GM21723 (cell line): Measurements from ENCODE around the gene SOAT1.

Experiments used
- ATAC-seq: cut with Tn5 transposase; IDR thresholded peaks from one replicate; pipeline ENCODE4 v1.9.1; 2021; ENCODE audit warnings: mild to moderate bottlenecking, moderate library complexity; ENCODE audit not compliant: unreplicated experiment

Gene SOAT1

GRCh38 chr1:179303200-179303785, 9.7 kb downstream of the SOAT1 start:
- ATAC-seq, result no peak

DNA sequence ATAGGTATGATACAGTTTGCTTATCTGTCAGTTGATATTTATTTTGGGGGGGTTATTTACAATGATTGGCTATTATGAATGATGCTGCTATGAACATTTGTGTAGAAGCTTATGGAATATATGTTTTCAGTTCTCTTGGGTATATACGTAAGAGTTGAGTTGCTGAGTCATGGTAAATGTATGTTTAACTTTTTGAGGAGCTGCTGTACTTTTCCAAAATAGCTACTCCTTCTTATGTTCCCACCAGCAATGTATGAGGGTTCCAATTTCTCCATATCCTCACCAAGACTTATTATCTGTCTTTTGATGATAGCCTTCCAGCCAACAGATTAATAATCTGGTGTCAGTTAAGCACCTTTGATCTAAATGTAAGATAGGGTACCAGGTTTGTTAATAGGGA, 11.9 kb downstream of the SOAT1 start:
- ATAC-seq, result no peak

- ATAC-seq, result no peak
Measured at GRCh38 chr1:179310291-179310690, 16.7 kb downstream of the SOAT1 start.

GRCh38 chr1:179310721-179311120, 17.1 kb downstream of the SOAT1 start:
- no peak for ATAC-seq

DNA sequence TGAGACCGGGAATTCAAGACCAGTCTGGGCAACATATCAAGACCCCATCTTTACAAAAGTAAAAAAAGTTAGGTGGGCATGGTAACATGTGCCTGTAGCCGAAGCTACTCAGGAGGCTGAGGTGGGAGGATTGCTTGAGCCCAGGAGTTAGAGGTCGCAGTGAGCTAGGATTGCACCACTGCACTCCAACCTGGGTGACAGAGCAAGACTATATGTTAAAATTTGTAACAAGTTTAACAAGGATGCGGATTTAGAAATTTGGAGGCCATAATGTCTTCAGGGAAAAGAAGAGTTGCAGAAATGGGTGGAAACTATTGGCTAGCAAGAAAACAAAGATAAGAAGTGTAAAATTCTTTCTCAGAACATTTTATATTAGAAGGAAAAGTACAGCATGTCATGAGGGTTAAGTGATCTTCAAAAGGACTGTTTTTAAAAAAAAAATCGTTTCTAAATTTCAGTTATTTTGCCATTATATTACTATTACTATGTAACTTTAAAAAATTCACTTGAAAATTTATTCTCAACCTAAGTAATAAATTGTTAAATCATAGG, 17.6 kb downstream of the SOAT1 start:
- no peak for ATAC-seq

DNA sequence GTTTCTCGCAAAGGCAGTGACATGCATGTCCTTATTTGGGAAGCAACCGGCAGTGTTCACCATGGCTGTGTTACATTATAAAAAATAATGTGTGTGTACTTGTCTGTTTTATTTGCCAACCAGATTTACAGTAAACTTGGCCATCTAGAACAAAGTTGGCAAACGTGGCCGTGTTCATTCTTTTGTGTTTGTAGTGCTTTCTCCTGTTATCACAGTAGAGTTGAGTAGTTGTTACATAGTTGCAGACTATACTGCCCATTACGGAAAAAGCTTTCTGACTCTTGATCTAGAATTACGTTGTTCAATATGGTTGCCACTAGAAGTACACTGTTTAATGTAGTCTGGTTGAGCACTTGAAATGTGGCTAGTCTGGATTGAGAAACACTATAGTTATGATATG, 19.4 kb downstream of the SOAT1 start:
- no peak for ATAC-seq

- ATAC-seq, result no peak
Measured at GRCh38 chr1:179314928-179315327, 21.3 kb downstream of the SOAT1 start.

- ATAC-seq, result no peak
Measured at GRCh38 chr1:179318491-179318890, 24.9 kb downstream of the SOAT1 start.

GRCh38 chr1:179321533-179322216, 28.1 kb downstream of the SOAT1 start:
- no peak for ATAC-seq

- no peak for ATAC-seq
Measured at GRCh38 chr1:179322557-179322956, 29.0 kb downstream of the SOAT1 start.

- no peak for ATAC-seq
Measured at GRCh38 chr1:179323436-179323835, 29.8 kb downstream of the SOAT1 start.

DNA sequence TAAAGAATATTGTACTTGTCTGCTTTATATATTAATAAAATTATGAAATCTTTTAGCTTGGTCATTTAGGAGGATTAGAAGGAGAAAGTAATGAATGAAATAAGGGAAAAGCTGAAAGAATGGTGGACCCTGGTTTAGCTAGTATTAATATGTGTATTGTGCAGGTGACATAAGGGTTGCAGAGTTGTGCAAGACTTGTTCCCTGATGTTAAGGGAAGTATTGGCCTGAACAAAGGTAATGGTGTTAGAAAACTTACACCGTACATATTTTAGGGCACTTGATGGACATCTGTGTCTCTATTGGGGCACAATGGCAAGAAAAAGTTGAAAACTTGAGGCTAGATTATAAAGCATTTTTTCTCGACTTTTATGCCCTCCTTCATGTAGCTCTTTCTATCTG, 32.2 kb downstream of the SOAT1 start:
- ATAC-seq, result no peak

GRCh38 chr1:179326746-179327145, 33.1 kb downstream of the SOAT1 start:
- no peak for ATAC-seq

DNA sequence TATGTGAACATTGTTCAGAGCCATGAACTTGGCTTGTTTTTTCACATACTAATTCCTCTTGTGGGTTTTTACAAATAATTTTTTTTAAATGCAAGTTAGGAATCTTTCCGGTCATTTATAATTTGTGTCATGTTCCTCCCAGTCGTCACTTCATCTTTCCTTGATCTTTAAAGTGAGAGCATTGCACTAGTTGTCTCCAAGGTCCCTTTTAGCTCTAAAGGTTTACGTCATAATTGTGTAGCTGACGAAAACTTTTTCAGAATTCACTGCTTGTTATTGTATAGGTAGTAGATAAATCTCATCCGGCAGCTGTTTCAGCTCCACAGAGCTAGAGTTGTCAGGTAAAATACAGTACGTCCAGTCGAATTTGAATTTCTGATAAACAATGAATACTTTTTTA, 33.6 kb downstream of the SOAT1 start:
- ATAC-seq, result no peak

DNA sequence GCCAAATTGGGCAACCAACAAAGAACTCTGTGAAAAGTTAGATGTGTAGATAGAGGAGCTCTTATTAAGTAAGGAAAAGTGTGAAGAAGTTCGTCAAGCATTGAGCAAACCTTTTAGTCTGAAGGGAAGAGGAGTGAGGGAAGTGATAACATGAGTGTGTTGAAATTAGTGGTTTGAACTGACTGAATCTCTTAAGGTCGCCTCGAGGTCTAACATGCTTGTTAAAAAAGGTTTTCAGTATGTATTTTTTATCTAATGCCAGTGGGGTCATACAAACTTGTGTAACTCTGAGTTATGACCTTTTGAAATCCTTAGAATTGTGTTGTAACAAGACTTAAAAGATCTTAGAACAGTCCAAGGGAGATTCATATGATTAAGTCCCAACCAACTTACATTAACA, 34.1 kb downstream of the SOAT1 start:
- no peak for ATAC-seq

DNA sequence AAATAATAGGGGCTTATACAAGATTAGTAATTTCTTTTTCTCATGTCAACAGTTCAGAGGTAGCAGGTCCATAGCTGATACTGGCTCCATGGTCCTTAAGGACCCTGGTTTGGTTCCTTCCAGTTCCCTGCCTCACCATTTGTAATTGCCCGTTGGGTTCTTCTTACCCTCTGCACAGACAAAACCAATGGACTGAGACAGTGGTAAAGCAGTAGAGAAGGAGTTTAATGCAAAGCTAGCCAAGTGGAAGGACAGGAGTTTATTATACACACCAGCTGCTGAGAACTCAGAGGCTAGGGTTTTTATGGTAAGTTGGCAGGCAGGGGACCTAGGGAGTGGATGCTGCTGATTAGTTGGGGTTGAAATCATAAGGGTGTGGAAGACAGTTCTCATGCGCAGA, 36.3 kb downstream of the SOAT1 start:
- ATAC-seq, result no peak

GRCh38 chr1:179334440-179334839, 40.8 kb downstream of the SOAT1 start:
- ATAC-seq, result no peak

DNA sequence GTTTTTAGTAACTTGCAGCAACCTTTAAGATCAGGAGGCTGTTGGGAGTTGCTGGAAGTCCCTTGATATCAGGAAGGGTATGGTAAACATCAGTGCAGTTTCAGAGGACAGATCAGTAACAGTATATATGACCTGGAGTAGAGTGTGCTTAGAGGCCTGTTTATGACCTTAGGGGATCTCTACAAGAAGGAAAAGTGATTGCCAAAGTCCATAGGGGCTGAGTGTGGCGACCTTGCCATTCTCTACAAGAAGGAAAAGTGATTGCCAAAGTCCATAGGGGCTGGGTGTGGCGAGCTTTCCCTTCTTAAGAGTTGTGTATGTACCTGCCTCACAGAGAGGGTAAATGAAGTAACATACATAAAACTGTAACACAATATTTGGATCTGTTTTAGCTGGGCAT, 43.7 kb downstream of the SOAT1 start:
- ATAC-seq, result no peak

GRCh38 chr1:179337942-179338560, 44.5 kb downstream of the SOAT1 start:
- no peak for ATAC-seq

GRCh38 chr1:179340918-179341317, 47.3 kb downstream of the SOAT1 start:
- ATAC-seq, result no peak

DNA sequence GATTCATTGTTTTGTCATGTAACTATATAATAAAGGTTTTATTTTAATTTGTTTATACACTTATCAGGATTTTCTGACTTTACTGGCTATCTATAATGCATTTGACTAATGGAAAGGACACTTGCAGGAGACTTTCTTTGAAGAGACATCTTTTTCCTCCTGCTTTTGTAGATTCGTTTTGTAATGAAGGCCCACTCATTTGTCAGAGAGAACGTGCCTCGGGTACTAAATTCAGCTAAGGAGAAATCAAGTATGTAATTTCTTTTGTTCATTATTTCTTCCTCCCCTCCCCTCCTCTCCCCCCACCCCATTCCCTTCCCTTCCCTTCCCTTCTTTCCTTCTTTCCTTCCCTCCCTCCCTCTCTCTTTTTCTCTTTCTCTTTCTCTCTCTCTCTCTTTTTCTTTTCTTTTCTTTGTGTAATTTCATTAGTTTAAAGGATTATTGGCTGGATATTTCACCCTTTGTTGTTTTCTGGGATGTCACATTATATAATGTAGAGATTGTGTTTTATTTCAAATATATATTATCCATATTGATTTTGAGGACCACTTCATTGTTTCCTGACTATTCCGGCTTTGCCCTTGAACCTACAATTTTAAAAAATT, 48.4 kb downstream of the SOAT1 start:
- no peak for ATAC-seq
